Activated T-cell treated with anti-CD3 and anti-CD28 coated beads, Interleukin-2, amount 50 U/mL, for 48 hours (primary cell): ENCODE results near the gene MGAT4A.
"Not testable (repeated sequence)": the region's sequence is repeated elsewhere in the genome, so short reads cannot be mapped to it uniquely, and the experiment has no call there.

Experiments used
- DNase-seq, 2 experiments: peaks; one replicate each; pipeline ENCODE4 v3.0.0-alpha.2; 2020

The MGAT4A gene

GRCh38 chr2:98698896-98699295 is 32.0 kb downstream of the MGAT4A start:
- DNase-seq = no peak

GRCh38 chr2:98697651-98698337 is 33.1 kb downstream of the MGAT4A start:
- DNase-seq = no peak

GRCh38 chr2:98696200-98696599 is 34.7 kb downstream of the MGAT4A start:
- DNase-seq = no peak

- DNase-seq = no peak
These were observed 35.7 kb downstream of the MGAT4A start for GRCh38 chr2:98695255-98695654.

GRCh38 chr2:98693477-98693876 is 37.5 kb downstream of the MGAT4A start:
- DNase-seq = no peak

GRCh38 chr2:98692090-98693054 is 38.6 kb downstream of the MGAT4A start:
- DNase-seq = no peak

- no peak for DNase-seq
These were observed 39.6 kb downstream of the MGAT4A start for GRCh38 chr2:98691303-98691702.

GRCh38 chr2:98685930-98686887 is 44.7 kb downstream of the MGAT4A start:
- DNase-seq = no peak

- no peak for DNase-seq
These were observed 47.2 kb downstream of the MGAT4A start for GRCh38 chr2:98683728-98684127.

- no peak for DNase-seq
These were observed 54.2 kb downstream of the MGAT4A start for GRCh38 chr2:98676742-98677141.

- DNase-seq = no peak
These were observed 56.5 kb downstream of the MGAT4A start for GRCh38 chr2:98674233-98674964.

GRCh38 chr2:98669675-98670074 is 61.3 kb downstream of the MGAT4A start:
- no peak for DNase-seq

GRCh38 chr2:98665677-98666076 is 65.3 kb downstream of the MGAT4A start:
- no peak for DNase-seq

GRCh38 chr2:98664323-98664722 is 66.6 kb downstream of the MGAT4A start:
- DNase-seq = peak in 1 of 2 experiments; percentile 44

GRCh38 chr2:98663511-98664090 is 67.3 kb downstream of the MGAT4A start:
- DNase-seq = peak; percentile 43 to 45

GRCh38 chr2:98659491-98659840 is 71.5 kb downstream of the MGAT4A start:
- DNase-seq = not testable (repeated sequence)

- DNase-seq = peak; percentile 64 to 68
These were observed 72.0 kb downstream of the MGAT4A start for GRCh38 chr2:98658816-98659490.

- DNase-seq = no peak
These were observed 74.1 kb downstream of the MGAT4A start for GRCh38 chr2:98656800-98657199.

GRCh38 chr2:98654699-98655495 is 76.0 kb downstream of the MGAT4A start:
- no peak for DNase-seq

- DNase-seq = no peak
These were observed 79.9 kb downstream of the MGAT4A start for GRCh38 chr2:98650998-98651397.
